ENCODE data around the gene SPAG9. TPM values are rescaled to one million over a fixed set of nuclear protein-coding genes. Genes with fewer than 3 reads are reported as not detected.

SPAG9 gene
- 94.9 and 120 TPM in 2 replicates for total RNA-seq (ENCODE audit: low replicate concordance)

GRCh38 chr17:51120739-51121619 lies at the start of gene SPAG9:
Gene SPAG9, minus strand, starts transcription at chr17:51120868. Its CDS starts 212 bp downstream, at chr17:51120656.

GRCh38 chr17:51166198-51166986 lies 45.7 kb upstream of the SPAG9 start, which contains the start of gene NME2:
Gene NME2, plus strand, starts transcription at chr17:51166411. Its CDS starts 420 bp downstream, at chr17:51166831.

GRCh38 chr17:51153210-51154072 lies 32.8 kb upstream of the SPAG9 start, which contains the start of gene NME1:
Gene NME1, plus strand, starts transcription at chr17:51153559. Its CDS starts 2,096 bp downstream, at chr17:51155655.

Other genes with a start within 250 kb of the SPAG9 start
- gene NME1, start 32.7 kb upstream of the SPAG9 start, total RNA-seq (ENCODE audit: low replicate concordance) = 72.3 and 198 TPM in 2 replicates
- 825 and 834 TPM in 2 replicates for gene NME2, start 45.5 kb upstream of the SPAG9 start, total RNA-seq (ENCODE audit: low replicate concordance)
- gene MBTD1, start 139.2 kb upstream of the SPAG9 start, total RNA-seq (ENCODE audit: low replicate concordance) = 7.4 and 11.3 TPM in 2 replicates
- 19.2 and 34.0 TPM in 2 replicates for gene UTP18, start 139.7 kb upstream of the SPAG9 start, total RNA-seq (ENCODE audit: low replicate concordance)

All from smooth muscle cell of the coronary artery (primary cell).